H1 (cell line): Measurements from ENCODE around the gene CCR2. TPM values are rescaled to one million over a fixed set of nuclear protein-coding genes. Genes with fewer than 3 reads are reported as not detected.
A peak's percentile ranks its signal among the peaks of the same experiment; 100 is the strongest.

ENCODE experiments used
- CTCF ChIA-PET: fragments of 300-600 bp; sonication (Branson Sonifier 250); formaldehyde crosslinking; loops from one replicate; lab custom pipeline; 2021; ENCODE audit not compliant: partially characterized antibody; lab: Charles Lee
- POLR2A ChIA-PET: fragments of 300-600 bp; sonication (Branson Sonifier 250); formaldehyde crosslinking; loops from one replicate; lab custom pipeline; 2021; ENCODE audit warnings: inconsistent platforms; ENCODE audit not compliant: partially characterized antibody; lab: Charles Lee
- DNase-seq, 2 experiments: peaks; one replicate each; pipeline versions ENCODE4 v3.0.0 to v3.0.0-alpha.2; 2010 to 2022; ENCODE audit warnings: low spot score in 2 of 2, low read depth in 1 of 2, mixed read lengths in 1 of 2
- FAIRE-seq: peaks from 2 replicates; lab custom pipeline; 2011; peaks lifted over from hg19 to GRCh38; lab: Jason Lieb, UNC
- H2AFZ ChIP-seq: 2 replicates; pipeline ENCODE4 v1.8.1; 2012; ENCODE audit warnings: low read length, inconsistent platforms
- H2AK5ac ChIP-seq: 2 replicates; pipeline ENCODE4 v1.6.1; 2013; ENCODE audit warnings: low read depth, low read length
- H2BK120ac ChIP-seq: replicated peaks from 2 replicates; pipeline ENCODE3; 2013; ENCODE audit warnings: low read depth, low read length, inconsistent platforms
- H2BK12ac ChIP-seq: 2 replicates; pipeline ENCODE4 v1.6.1; 2013; ENCODE audit warnings: low read depth, low read length
- H2BK15ac ChIP-seq: 2 replicates; pipeline ENCODE4 v1.6.1; 2013; ENCODE audit warnings: low read length
- H2BK20ac ChIP-seq: 2 replicates; pipeline ENCODE4 v1.6.1; 2013; ENCODE audit warnings: low read length
- H2BK5ac ChIP-seq: 2 replicates; pipeline ENCODE4 v1.6.1; 2013; ENCODE audit warnings: low read depth, low read length
- H3K14ac ChIP-seq: 2 replicates; pipeline ENCODE4 v1.6.1; 2013; ENCODE audit warnings: inconsistent platforms; ENCODE audit not compliant: insufficient read length
- H3K18ac ChIP-seq: 2 replicates; pipeline ENCODE4 v1.6.1; 2013; ENCODE audit warnings: low read length; ENCODE audit errors: extremely low read depth
- H3K23ac ChIP-seq: 2 replicates; pipeline ENCODE4 v1.6.1; 2013; ENCODE audit warnings: inconsistent platforms; ENCODE audit not compliant: insufficient read length
- H3K23me2 ChIP-seq: 2 replicates; pipeline ENCODE4 v1.6.1; 2013; ENCODE audit warnings: low read depth, low read length
- H3K27ac ChIP-seq: 2 replicates; pipeline ENCODE4 v1.6.1; 2011; ENCODE audit warnings: low read depth, low read length, inconsistent platforms
- H3K27me3 ChIP-seq, 4 experiments: replicated peaks in 1 of 4; 1 replicate in 1 of 4; 2 replicates in 3 of 4; pipeline versions ENCODE4 v1.6.1 to v1.8.1; 2011 to 2013; ENCODE audit warnings: low read length in 3 of 4, mild to moderate bottlenecking in 3 of 4, inconsistent platforms in 2 of 4, mixed read lengths in 2 of 4, moderate library complexity in 1 of 4; ENCODE audit not compliant: control insufficient read depth in 3 of 4, insufficient read depth in 3 of 4; ENCODE audit errors: extremely low read depth in 1 of 4
- H3K36me3 ChIP-seq, 4 experiments: 2 replicates each; pipeline versions ENCODE4 v1.6.1 to v1.8.1; 2011 to 2013; ENCODE audit warnings: mild to moderate bottlenecking in 4 of 4, low read length in 3 of 4, moderate library complexity in 2 of 4, control low read depth in 1 of 4, inconsistent platforms in 1 of 4; ENCODE audit not compliant: insufficient read depth in 4 of 4, control insufficient read depth in 2 of 4
- H3K4ac ChIP-seq: replicated peaks from 2 replicates; pipeline ENCODE3; 2013; ENCODE audit warnings: low read length, low read depth, mixed read lengths, inconsistent platforms; ENCODE audit not compliant: insufficient read length
- H3K4me1 ChIP-seq, 4 experiments: replicated peaks in 1 of 4; 1 replicate in 1 of 4; 2 replicates in 3 of 4; pipeline versions ENCODE4 v1.6.1 to v1.8.1; 2011 to 2013; ENCODE audit warnings: low read length in 3 of 4, inconsistent platforms in 2 of 4, mixed read lengths in 1 of 4; ENCODE audit not compliant: insufficient read depth in 4 of 4, control insufficient read depth in 3 of 4
- H3K4me2 ChIP-seq, 2 experiments: 2 replicates each; pipeline versions ENCODE4 v1.6.1 to v1.8.1; 2011 to 2013; ENCODE audit warnings: low read depth in 2 of 2, low read length in 2 of 2, control low read depth in 1 of 2, inconsistent platforms in 1 of 2, mild to moderate bottlenecking in 1 of 2; ENCODE audit not compliant: insufficient read depth in 1 of 2
- H3K4me3 ChIP-seq, 4 experiments: fragments of 200-600, 300-600 bp in 1 of 4; sonication (generic), shearing (Covaris generic), sonication (Bioruptor Twin) in 1 of 4; 2 replicates each; pipeline versions ENCODE4 v1.5.1 to v1.8.1; 2011 to 2016; ENCODE audit warnings: low read length in 4 of 4, low read depth in 3 of 4, control low read depth in 2 of 4, inconsistent platforms in 2 of 4, mild to moderate bottlenecking in 2 of 4, mixed read lengths in 1 of 4, moderate library complexity in 1 of 4; ENCODE audit not compliant: insufficient read depth in 2 of 4; ENCODE audit errors: extremely low read depth in 1 of 4
- H3K56ac ChIP-seq: replicated peaks from 2 replicates; pipeline ENCODE3; 2013; ENCODE audit warnings: low read depth, mild to moderate bottlenecking, mixed read lengths, low read length, inconsistent platforms; ENCODE audit not compliant: insufficient read length
- H3K79me1 ChIP-seq: 2 replicates; pipeline ENCODE4 v1.6.1; 2013; ENCODE audit warnings: low read depth, low read length, control low read depth
- H3K79me2 ChIP-seq, 2 experiments: 2 replicates each; pipeline versions ENCODE4 v1.6.1 to v1.8.1; 2012 to 2013; ENCODE audit warnings: low read length in 2 of 2, mild to moderate bottlenecking in 2 of 2, inconsistent platforms in 1 of 2; ENCODE audit not compliant: insufficient read depth in 2 of 2, control insufficient read depth in 1 of 2
- H3K9ac ChIP-seq, 4 experiments: replicated peaks in 1 of 4; 1 replicate in 1 of 4; 2 replicates in 3 of 4; pipeline versions ENCODE4 v1.6.1 to v1.8.1; 2011 to 2013; ENCODE audit warnings: low read depth in 3 of 4, low read length in 3 of 4, control low read depth in 2 of 4, mild to moderate bottlenecking in 2 of 4, moderate library complexity in 2 of 4, inconsistent platforms in 1 of 4; ENCODE audit errors: extremely low read depth in 1 of 4
- H3K9me3 ChIP-seq, 2 experiments: 2 replicates each; pipeline versions ENCODE4 v1.6.1 to v1.8.1; 2012 to 2013; ENCODE audit warnings: mild to moderate bottlenecking in 2 of 2, moderate library complexity in 2 of 2, control low read depth in 1 of 2, inconsistent platforms in 1 of 2, low read depth in 1 of 2, low read length in 1 of 2, mixed read lengths in 1 of 2; ENCODE audit not compliant: insufficient read depth in 2 of 2
- H4K20me1 ChIP-seq, 2 experiments: replicated peaks in 1 of 2; 2 replicates each; pipeline versions ENCODE3 to v1.8.1; 2011 to 2013; ENCODE audit warnings: inconsistent platforms in 2 of 2, low read length in 2 of 2, mild to moderate bottlenecking in 1 of 2; ENCODE audit not compliant: insufficient read depth in 2 of 2, control insufficient read depth in 1 of 2
- H4K5ac ChIP-seq: 2 replicates; pipeline ENCODE4 v1.6.1; 2013; ENCODE audit warnings: low read length, low read depth, mixed read lengths, inconsistent platforms; ENCODE audit not compliant: insufficient read length
- H4K8ac ChIP-seq: 2 replicates; pipeline ENCODE4 v1.8.0; 2013; ENCODE audit warnings: mild to moderate bottlenecking, moderate library complexity, low read length, inconsistent platforms; ENCODE audit not compliant: insufficient read depth; ENCODE audit errors: extremely low read depth
- H4K91ac ChIP-seq: replicated peaks from 2 replicates; pipeline ENCODE3; 2013; ENCODE audit warnings: low read length, mixed read lengths, inconsistent platforms; ENCODE audit not compliant: insufficient read length
- CBX5 ChIP-seq: fragments of 300-800, 300-1000 bp; sonication (generic); IDR thresholded peaks from 2 replicates; pipeline ENCODE4 v1.7.1; 2016; ENCODE audit warnings: antibody characterized with exemption, low read length, low read depth
- CHD1 ChIP-seq: IDR thresholded peaks from 2 replicates; pipeline ENCODE4 v1.6.1; 2012; ENCODE audit warnings: low read depth, low read length, improper control_type of control experiment
- CHD2 ChIP-seq: IDR thresholded peaks from 2 replicates; pipeline ENCODE4 v1.6.1; 2012; ENCODE audit warnings: low read length, improper control_type of control experiment
- GTF2F1 ChIP-seq: IDR thresholded peaks from 2 replicates; pipeline ENCODE4 v1.6.1; 2012; ENCODE audit warnings: low read depth, low read length, improper control_type of control experiment, borderline replicate concordance
- JUN ChIP-seq: IDR thresholded peaks from 2 replicates; pipeline ENCODE4 v1.6.1; 2011; ENCODE audit warnings: low read depth, mild to moderate bottlenecking, improper control_type of control experiment, low read length
- JUND ChIP-seq: IDR thresholded peaks from 2 replicates; pipeline ENCODE4 v1.6.1; 2011; ENCODE audit warnings: mild to moderate bottlenecking, improper control_type of control experiment, low read length
- POLR2A ChIP-seq, 2 experiments: IDR thresholded peaks; 1 replicate in 1 of 2; 2 replicates in 1 of 2; pipeline ENCODE4 v1.6.1; 2011; ENCODE audit warnings: low read depth in 2 of 2, low read length in 2 of 2, mild to moderate bottlenecking in 2 of 2; ENCODE audit errors: control extremely low read depth in 1 of 2
- RAD21 ChIP-seq, 2 experiments: IDR thresholded peaks in 1 of 2; conservative IDR thresholded peaks in 1 of 2; 2 replicates each; pipeline ENCODE4 v1.6.1; 2011; ENCODE audit warnings: low read depth in 2 of 2, low read length in 2 of 2, improper control_type of control experiment in 1 of 2, inconsistent platforms in 1 of 2, mild to moderate bottlenecking in 1 of 2, moderate library complexity in 1 of 2
- TAF1 ChIP-seq: IDR thresholded peaks from 2 replicates; pipeline ENCODE4 v1.6.1; 2011; ENCODE audit warnings: mild to moderate bottlenecking, low read depth, low read length
- TBP ChIP-seq: IDR thresholded peaks from 2 replicates; pipeline ENCODE4 v1.6.1; 2011; ENCODE audit warnings: low read depth, low read length, improper control_type of control experiment
- WGBS, 2 experiments: shearing (Covaris generic) in 1 of 2; methylation state at CpG; one replicate each; pipeline versions ENCODE4 v1.1.6 to v1.1.7; 2013 to 2015; ENCODE audit warnings: low lambda C conversion rate in 2 of 2, mixed read lengths in 2 of 2, inconsistent platforms in 1 of 2, low coverage in 1 of 2, missing lambda C conversion rate in 1 of 2; ENCODE audit not compliant: insufficient replicate concordance in 2 of 2, insufficient coverage in 1 of 2, insufficient read length in 1 of 2; ENCODE audit errors: extremely low coverage in 1 of 2, missing lambda C conversion rate in 1 of 2; 5-methylcytosine and 5-hydroxymethylcytosine counted together
- polyA plus RNA-seq, 7 experiments: library from polyadenylated mRNA; depleted of rRNA in 3 of 7; stranded (reverse) in 5 of 7; unstranded in 2 of 7; fragments of >200 nt in 5 of 7; fragments of 200-250 nt in 2 of 7; gene quantifications; 1 replicate in 5 of 7; 2 replicates in 1 of 7; 4 replicates in 1 of 7; pipeline versions ENCODE4 v1.2.1 to v1.2.3, GENCODE V29; 2011 to 2013; ENCODE audit warnings: missing spikeins in 2 of 7, mixed read lengths in 2 of 7
- total RNA-seq: library from RNA; stranded (reverse); fragmentation: NEBNext Ultra II Directional; extraction: Animal tissue kit (Norgen Biotek cat#: 25700); gene quantifications from 2 replicates; pipeline ENCODE4 v1.2.1, GENCODE V29; 2021
- TF ChIP-seq, protein P1 (sequence below), 3 experiments: IDR thresholded peaks; 1 replicate in 2 of 3; 2 replicates in 1 of 3; pipeline versions ENCODE4 v1.5.1 to v1.6.1; 2011; ENCODE audit warnings: low read length in 3 of 3, mild to moderate bottlenecking in 3 of 3, inconsistent platforms in 2 of 3, low read depth in 1 of 3, moderate library complexity in 1 of 3; ENCODE audit not compliant: insufficient read depth in 1 of 3; ENCODE audit errors: control extremely low read depth in 1 of 3

The CCR2 gene
- total and polyA plus RNA-seq, 2 of the 8 experiments (the other 6 are each of a cell fraction or from before 2014, with no cell fraction given): not detected

DNA sequence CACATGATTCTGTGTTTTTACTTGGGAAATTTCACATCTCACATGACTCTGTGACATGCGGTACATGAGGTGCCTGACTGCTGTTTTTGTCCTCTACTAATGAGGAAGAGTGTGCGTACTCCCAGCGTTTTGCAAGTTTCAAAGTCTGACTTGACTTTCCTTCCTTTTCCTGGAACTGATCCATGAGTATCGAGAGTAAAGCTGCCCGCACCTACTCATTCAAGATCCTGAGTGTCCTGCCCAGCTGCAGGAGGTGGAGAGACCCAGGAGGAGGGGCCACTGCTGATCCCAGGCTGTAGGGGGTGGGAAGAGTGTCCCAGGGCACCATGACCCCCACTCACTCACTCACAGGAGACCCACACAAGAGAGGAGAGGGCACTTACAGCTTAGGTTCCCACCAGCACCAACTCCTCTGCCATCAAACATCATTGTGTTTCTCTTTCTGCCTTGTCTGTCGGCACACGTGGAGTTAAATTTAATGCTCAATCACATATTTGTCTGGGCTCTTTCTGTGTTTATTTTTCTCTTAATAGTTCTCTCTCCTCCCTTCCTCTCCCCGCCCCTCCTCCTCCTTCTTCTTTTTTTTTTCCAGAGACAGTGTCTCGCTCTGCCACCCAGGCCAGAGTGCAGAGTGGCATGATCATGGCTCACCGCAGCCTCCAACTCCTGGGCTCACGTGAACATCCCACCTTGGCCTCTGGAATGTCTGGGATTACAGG, 51.5 kb downstream of the CCR2 start:
- no peak for FAIRE-seq
- H3K4me2 ChIP-seq: no peak overlapping the region
- no peak for TF ChIP-seq TBP
- no peak for TF ChIP-seq POLR2A (IDR thresholded peaks at IDR 0.05; ENCODE audit: control extremely low read depth in 1 of 2, low read depth in 2 of 2, low read length in 2 of 2)
- TF ChIP-seq RAD21 (IDR thresholded peaks at IDR 0.05 in 1 of 2, conservative IDR thresholded peaks at IDR 0.05 in 1 of 2; ENCODE audit: low read depth in 2 of 2, low read length in 2 of 2): no peak
- no peak for TF ChIP-seq CHD1
- no peak for TF ChIP-seq CBX5
- TF ChIP-seq JUND: no peak
- no peak for TF ChIP-seq JUN
- no peak for TF ChIP-seq CHD2
- TF ChIP-seq, protein P1, sequence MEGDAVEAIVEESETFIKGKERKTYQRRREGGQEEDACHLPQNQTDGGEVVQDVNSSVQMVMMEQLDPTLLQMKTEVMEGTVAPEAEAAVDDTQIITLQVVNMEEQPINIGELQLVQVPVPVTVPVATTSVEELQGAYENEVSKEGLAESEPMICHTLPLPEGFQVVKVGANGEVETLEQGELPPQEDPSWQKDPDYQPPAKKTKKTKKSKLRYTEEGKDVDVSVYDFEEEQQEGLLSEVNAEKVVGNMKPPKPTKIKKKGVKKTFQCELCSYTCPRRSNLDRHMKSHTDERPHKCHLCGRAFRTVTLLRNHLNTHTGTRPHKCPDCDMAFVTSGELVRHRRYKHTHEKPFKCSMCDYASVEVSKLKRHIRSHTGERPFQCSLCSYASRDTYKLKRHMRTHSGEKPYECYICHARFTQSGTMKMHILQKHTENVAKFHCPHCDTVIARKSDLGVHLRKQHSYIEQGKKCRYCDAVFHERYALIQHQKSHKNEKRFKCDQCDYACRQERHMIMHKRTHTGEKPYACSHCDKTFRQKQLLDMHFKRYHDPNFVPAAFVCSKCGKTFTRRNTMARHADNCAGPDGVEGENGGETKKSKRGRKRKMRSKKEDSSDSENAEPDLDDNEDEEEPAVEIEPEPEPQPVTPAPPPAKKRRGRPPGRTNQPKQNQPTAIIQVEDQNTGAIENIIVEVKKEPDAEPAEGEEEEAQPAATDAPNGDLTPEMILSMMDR (IDR thresholded peaks at IDR 0.05; ENCODE audit: control extremely low read depth in 1 of 3, insufficient read depth in 1 of 3, low read depth in 1 of 3, low read length in 3 of 3): no peak
- no peak for TF ChIP-seq GTF2F1
- no peak for TF ChIP-seq TAF1

More for the DNA sequence above, 51.5 kb downstream of the CCR2 start:
- Histone ChIP-seq H2AK5ac (no peak overlapping the region), H3K9ac (no peak overlapping the region), H4K5ac (no peak overlapping the region), H3K79me1 (no peaks in the 10 kb centered on the region), H3K4me3 (no peak overlapping the region), H2BK5ac (no peak overlapping the region), H2BK20ac (no peak overlapping the region), H3K23me2 (no peaks in the 10 kb centered on the region), H3K27ac (no peak overlapping the region), H3K14ac (no peak overlapping the region), H2BK15ac (no peak overlapping the region), H3K4ac (no peak overlapping the region), H3K9me3 (no peaks in the 10 kb centered on the region), H3K23ac (no peak overlapping the region), H3K56ac (no peak overlapping the region), H3K79me2 (no peaks in the 10 kb centered on the region), H3K18ac (no peak overlapping the region), H2AFZ (0 out of 2 replicates have a peak overlapping the region, but pooled peaks have one; percentile 57), H3K27me3 (no peaks in the 10 kb centered on the region; a peak in 1 of 7 replicates), H2BK12ac (no peak overlapping the region), H4K20me1 (no peaks in the 10 kb centered on the region), H3K4me1 (no peaks in the 10 kb centered on the region), H2BK120ac (no peak overlapping the region), H3K36me3 (no peaks in the 10 kb centered on the region), H4K8ac (no peak overlapping the region), H4K91ac (no peak overlapping the region)
- ChIA-PET CTCF (interaction anchor here (1.0 to 3.5 kb wide), 2 partner anchors 45 kb away, joined by 3 to 14 read pairs; no protein-coding TSS in a partner anchor), POLR2A (no interaction called here)
- no peak for DNase-seq
- 84% methylated on average over 9 of the region's 11 CpGs; no CpG with 5 or more reads in 1 of the 2 experiments for WGBS, 2 experiments
